Urothelium cell line (cell line): ENCODE measurements around the gene ADGRV1.
A peak's percentile ranks its signal among the peaks of the same experiment; 100 is the strongest.

Experiments used
- DNase-seq: peaks from one replicate; pipeline ENCODE4 v3.0.0; 2011; ENCODE audit warnings: low spot score, mixed read lengths
- FAIRE-seq: peaks from 2 replicates; lab custom pipeline; 2011; peaks lifted over from hg19 to GRCh38; lab: Jason Lieb, UNC

Gene ADGRV1

DNA sequence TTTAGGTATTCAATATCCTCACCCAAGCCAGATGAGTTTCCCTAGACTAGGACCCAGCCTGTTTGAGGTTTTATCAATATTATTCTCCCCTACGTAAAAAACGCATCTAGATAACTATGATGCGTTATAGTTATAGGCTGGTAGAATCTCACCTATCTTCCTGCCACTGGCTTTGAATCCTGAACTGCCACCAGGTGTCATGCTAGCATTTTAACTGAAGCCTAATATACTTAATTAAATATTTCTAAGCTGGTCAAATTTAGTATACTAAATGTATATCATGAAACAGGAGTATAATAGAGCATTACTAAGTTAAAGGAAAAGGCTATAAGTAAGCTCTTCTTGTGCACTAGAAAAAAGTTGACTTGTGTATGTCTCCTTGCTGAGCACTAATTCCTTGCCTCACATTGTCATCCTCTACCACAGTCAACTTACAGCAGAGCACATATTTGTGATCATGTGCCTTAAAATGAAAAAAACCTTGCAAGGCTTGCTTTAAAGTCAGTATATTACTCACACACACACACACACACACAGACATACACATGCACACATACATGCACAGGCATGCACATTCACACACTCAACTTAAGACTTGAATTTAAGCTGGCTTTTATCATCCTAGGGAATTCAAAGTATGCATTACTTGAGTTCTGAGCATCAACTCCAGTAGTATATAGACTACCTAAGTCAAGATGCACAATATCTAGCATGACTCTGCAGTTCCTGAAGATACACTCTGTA is 303.4 kb downstream of the ADGRV1 start:
- DNase-seq (no peak), FAIRE-seq (peak; percentile 66)

DNA sequence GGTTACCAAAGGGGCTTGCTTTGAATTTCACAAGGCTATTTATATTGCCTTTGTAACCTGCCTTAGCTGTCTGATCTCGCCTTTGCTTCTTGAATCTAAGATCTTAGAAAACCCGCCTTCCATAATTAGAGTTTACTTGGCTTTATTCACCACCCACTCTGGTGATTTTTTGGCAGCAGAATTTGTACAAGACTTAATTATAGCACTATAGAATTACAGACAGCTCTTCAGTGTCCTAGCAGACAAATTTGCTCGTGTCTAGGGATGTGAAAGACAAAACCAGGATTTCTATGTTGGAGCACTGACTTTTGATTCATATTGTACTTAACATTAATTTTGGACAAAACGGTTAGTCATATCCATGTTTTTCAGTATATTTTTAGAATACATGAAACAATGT is 306.6 kb downstream of the ADGRV1 start:
- no peak for DNase-seq
- FAIRE-seq, result no peak

- peak; percentile 10 for DNase-seq
- no peak for FAIRE-seq
Measured at GRCh38 chr5:90866333-90866732, 307.7 kb downstream of the ADGRV1 start.

- no peak for DNase-seq
- no peak for FAIRE-seq
Measured at GRCh38 chr5:90866915-90867731, 308.5 kb downstream of the ADGRV1 start.

DNA sequence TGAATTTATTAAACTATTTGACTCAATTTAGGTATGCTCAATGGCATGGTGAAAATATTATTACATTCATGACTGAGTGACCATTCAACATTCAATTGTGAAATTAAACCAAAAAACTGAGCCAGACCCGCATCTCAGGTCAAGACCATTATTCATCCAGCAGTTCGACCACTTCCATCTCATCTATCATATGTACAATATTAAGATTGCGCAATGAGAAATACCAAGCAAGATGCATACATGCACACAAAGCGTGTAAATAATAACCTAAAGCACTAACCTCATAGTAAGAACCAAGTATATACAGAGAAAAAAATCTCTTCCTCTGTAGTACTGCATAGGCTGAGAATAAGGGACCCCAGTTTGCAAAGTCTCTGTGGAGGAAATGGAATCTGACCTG is 310.2 kb downstream of the ADGRV1 start:
- FAIRE-seq, result no peak
- DNase-seq, result no peak

GRCh38 chr5:90871391-90871991 is 312.9 kb downstream of the ADGRV1 start:
- no peak for DNase-seq
- no peak for FAIRE-seq

DNA sequence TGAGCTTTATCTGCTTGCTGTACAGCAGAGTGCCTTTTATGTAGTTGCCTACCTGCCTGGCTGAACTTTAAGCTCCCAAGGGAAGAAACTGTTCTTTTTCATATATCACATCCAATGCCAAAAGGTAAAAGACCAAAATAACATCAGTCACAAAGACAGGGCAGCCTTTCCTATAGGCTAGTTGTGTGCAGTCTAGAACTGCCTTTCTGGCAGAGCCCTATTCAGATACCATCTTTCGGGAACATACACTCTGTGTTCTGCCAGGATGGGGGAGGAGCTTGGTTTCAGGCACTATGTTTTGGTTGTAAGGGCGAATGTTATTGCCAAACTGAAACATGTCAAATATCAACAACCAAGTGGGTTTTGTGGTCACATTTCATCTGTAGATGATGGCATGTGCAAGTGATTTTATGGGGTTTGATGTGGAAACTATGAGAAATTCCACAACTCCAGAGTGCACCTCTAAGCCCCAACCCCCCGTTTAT is 314.5 kb downstream of the ADGRV1 start:
- DNase-seq (no peak), FAIRE-seq (no peak)

DNA sequence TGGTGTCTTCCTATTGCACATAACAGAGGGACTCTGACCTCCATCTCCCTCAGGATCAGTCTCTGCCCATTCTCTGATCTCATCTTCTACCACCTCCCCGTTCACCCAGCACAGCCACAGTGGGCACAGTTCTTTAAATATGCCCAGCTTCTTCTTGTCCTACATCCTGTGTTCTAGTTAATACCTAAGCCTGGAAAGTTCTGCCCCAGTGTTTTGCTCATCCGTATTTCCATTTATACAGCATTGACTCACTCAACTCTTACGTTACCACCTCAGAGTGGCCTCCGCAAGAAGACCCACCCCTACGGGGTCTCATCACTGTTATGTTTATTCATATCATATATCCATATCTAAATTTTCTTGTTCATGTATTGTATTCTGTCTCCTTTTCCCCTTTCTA is 315.5 kb downstream of the ADGRV1 start:
- no peak for FAIRE-seq

GRCh38 chr5:90875456-90875855 is 316.9 kb downstream of the ADGRV1 start:
- FAIRE-seq (no peak), DNase-seq (no peak)

More for the DNA sequence above, 315.5 kb downstream of the ADGRV1 start:
- DNase-seq, result no peak

GRCh38 chr5:90876366-90876765 is 317.8 kb downstream of the ADGRV1 start:
- DNase-seq (no peak), FAIRE-seq (no peak)

DNA sequence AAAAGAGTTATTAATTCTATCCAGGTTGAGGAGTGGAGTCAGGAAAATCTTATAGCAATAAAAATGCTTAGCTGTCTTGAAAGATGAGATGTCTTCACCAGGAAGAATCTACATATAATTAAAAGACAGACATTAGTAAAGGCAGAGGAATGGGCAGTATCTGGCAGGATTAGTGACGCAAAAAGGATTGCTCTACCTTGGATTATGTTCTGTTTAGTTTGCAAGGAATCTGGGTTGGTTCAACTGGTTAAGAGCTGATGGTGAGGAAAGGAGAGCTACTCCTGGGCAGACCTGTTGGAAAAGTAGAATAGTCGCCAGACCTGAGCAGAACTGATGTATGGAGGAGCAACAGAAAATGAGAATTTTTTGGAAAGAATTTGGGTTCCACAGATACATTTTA is 318.5 kb downstream of the ADGRV1 start:
- FAIRE-seq (no peak), DNase-seq (no peak)

GRCh38 chr5:90878081-90878480 is 319.5 kb downstream of the ADGRV1 start:
- no peak for FAIRE-seq

GRCh38 chr5:90878549-90879196 is 320.1 kb downstream of the ADGRV1 start:
- FAIRE-seq (no peak), DNase-seq (peak; percentile 6)

More at GRCh38 chr5:90878081-90878480, 319.5 kb downstream of the ADGRV1 start:
- DNase-seq, result no peak

- FAIRE-seq, result no peak
Measured at GRCh38 chr5:90881626-90882150, 323.1 kb downstream of the ADGRV1 start.

DNA sequence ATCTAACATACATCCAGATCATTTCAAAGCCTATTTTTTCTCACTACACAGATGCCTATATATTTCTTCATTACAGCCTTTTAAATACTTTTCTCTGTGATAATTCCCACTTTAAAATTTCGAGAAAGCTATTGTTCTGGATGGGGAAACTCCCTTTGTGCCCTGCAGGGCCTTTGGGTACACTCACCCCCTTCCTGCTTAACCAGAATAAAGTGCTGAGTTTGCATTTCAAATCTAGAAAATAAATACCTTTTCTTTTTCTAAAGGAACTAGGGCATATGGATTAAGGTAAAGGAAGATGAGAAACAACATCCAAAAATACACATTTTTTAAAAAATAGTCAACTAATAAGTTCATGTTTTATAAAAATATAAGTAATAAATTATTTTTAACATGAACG is 323.9 kb downstream of the ADGRV1 start:
- FAIRE-seq, result no peak
- DNase-seq, result no peak

More at GRCh38 chr5:90881626-90882150, 323.1 kb downstream of the ADGRV1 start:
- no peak for DNase-seq

- FAIRE-seq, result no peak
Measured at GRCh38 chr5:90885180-90885868, 326.7 kb downstream of the ADGRV1 start.

DNA sequence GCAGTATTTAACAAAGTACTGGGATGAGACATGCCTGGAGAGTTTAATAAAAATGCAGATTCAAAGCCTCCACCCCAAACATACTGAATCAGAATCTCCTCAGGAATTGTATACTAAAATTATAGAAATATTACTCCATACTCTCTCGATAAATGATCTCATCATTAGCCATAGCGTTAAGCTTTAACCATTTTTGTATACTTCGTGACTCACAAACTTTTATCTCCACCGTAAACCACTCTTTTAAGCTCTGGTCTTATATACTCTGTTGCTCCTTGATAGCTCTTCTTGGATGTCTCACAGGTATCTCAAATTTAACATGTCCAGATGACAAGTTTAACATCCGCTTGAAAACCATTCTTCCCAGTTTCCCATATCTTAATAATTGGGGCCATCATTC is 327.8 kb downstream of the ADGRV1 start:
- DNase-seq (no peak), FAIRE-seq (no peak)

More at GRCh38 chr5:90885180-90885868, 326.7 kb downstream of the ADGRV1 start:
- no peak for DNase-seq

GRCh38 chr5:90888511-90889324 is 330.1 kb downstream of the ADGRV1 start:
- DNase-seq (no peak), FAIRE-seq (no peak)

DNA sequence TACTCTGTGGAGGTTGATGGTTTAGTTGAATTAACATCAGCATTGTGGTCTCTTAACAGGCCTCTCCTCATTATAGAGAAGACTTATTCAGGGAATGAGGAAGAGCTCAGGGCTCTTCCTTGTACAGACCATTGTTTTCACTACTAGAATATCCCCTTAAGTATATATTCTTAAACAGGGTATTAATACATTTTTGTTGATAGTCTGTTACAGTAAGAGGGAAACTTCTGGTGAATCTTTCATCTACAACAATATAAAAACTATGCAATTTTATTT is 330.7 kb downstream of the ADGRV1 start:
- DNase-seq (no peak), FAIRE-seq (no peak)

GRCh38 chr5:90890180-90890579 is 331.6 kb downstream of the ADGRV1 start:
- no peak for FAIRE-seq
- DNase-seq, result no peak
